Right atrium auricular region (tissue), 2 donors: ENCODE measurements around the gene FBXO38. TPM values are rescaled to one million over a fixed set of nuclear protein-coding genes. Genes with fewer than 3 reads are reported as not detected.

Source experiments
- DNase-seq: peaks from one replicate; pipeline ENCODE4 v3.0.0-alpha.2; 2019; ENCODE audit warnings: low spot score
- H3K27ac ChIP-seq, 2 donors: fragments of 200-600 bp; sonication (generic); 1 replicate in 1 of 2; 2 replicates in 1 of 2; pipeline ENCODE4 v1.5.1; 2016 to 2019
- H3K27me3 ChIP-seq, 2 donors: fragments of 200-600 bp; sonication (generic); one replicate each; pipeline versions ENCODE4 v1.5.1 to v1.6.0; 2017 to 2019
- H3K36me3 ChIP-seq: fragments of 200-600 bp; sonication (generic); one replicate; pipeline ENCODE4 v1.5.1; 2016
- H3K4me1 ChIP-seq, 2 donors: fragments of 200-600 bp; sonication (generic); one replicate each; pipeline versions ENCODE4 v1.5.1 to v1.6.0; 2017 to 2019
- H3K4me3 ChIP-seq, 2 donors: fragments of 200-600 bp; sonication (generic); 1 replicate in 1 of 2; 2 replicates in 1 of 2; pipeline ENCODE4 v1.5.1; 2017 to 2019; ENCODE audit warnings: mild to moderate bottlenecking in 1 of 2, moderate library complexity in 1 of 2
- H3K9me3 ChIP-seq, 2 donors: fragments of 200-600 bp; sonication (generic); one replicate each; pipeline ENCODE4 v1.5.1; 2019
- total RNA-seq, 2 donors: library from RNA; depleted of rRNA; stranded (reverse); fragments of >200 nt; gene quantifications; one replicate each; pipeline ENCODE4 v1.1.0, GENCODE V29; 2016
- TF ChIP-seq, protein P1 (sequence below), 2 donors: fragments of 200-600 bp; sonication (generic); IDR thresholded peaks; one replicate each; pipeline ENCODE4 v1.5.1; 2019; ENCODE audit warnings: antibody characterized with exemption in 2 of 2

FBXO38 gene
- total RNA-seq, 2 donors from 2014 or later: 32.2 to 36.7 TPM

DNA sequence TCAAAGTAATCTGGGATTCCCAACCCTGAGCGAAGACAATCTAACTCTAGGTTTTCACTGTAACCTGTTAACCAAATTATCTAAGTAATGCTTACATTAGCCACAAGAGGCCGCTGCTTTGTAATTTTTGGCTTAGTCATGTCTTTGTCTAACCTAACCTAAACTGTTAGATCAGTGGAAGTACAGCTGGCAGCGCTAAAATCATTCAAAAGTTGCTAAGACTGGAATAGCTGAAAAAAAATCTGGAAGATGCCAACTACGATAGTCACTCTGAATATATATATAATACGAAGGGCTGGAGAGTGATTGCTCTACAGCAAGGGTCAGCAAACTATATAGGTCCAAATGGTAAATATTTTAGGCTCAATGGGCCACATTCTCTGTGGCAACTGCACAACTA is 60.2 kb downstream of the FBXO38 start:
- Histone ChIP-seq H3K4me3 (no peak overlapping the region), H3K27ac (peak overlapping the region in 1 of 2 donors; percentile 26), H3K4me1 (peaks cover 0 to 20% of the 10 kb centered on the region in 2 donors), H3K36me3 (peaks cover 19% of the 10 kb centered on the region), H3K27me3 (no peaks in the 10 kb centered on the region), H3K9me3 (no peaks in the 10 kb centered on the region)
- TF ChIP-seq, protein P1, sequence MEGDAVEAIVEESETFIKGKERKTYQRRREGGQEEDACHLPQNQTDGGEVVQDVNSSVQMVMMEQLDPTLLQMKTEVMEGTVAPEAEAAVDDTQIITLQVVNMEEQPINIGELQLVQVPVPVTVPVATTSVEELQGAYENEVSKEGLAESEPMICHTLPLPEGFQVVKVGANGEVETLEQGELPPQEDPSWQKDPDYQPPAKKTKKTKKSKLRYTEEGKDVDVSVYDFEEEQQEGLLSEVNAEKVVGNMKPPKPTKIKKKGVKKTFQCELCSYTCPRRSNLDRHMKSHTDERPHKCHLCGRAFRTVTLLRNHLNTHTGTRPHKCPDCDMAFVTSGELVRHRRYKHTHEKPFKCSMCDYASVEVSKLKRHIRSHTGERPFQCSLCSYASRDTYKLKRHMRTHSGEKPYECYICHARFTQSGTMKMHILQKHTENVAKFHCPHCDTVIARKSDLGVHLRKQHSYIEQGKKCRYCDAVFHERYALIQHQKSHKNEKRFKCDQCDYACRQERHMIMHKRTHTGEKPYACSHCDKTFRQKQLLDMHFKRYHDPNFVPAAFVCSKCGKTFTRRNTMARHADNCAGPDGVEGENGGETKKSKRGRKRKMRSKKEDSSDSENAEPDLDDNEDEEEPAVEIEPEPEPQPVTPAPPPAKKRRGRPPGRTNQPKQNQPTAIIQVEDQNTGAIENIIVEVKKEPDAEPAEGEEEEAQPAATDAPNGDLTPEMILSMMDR (IDR thresholded peaks at IDR 0.05): peak; percentile 61 to 85
- no peak for DNase-seq

DNA sequence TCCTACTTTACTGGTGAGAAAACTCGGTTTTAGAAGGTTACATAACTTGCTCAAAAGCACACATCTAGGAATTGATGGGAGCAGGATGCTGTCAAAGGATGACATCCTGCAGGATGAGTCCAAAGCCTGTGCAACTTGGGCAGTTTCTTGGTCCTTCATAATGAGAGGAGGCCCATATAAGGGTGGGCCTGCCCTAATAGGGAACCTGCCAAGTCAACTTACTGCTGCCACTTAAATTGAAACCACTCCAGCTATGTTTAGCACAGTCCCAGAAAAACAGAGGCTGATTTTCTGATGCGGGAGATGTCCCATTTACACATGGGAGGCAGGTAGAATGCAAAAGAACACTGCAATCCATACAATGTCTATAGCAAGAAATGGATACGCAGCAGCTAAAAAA is 61.8 kb downstream of the FBXO38 start:
- no peaks in the 10 kb centered on the region for H3K27me3 ChIP-seq
- DNase-seq: no peak
- TF ChIP-seq, protein P1 (IDR thresholded peaks at IDR 0.05): no peak

DNA sequence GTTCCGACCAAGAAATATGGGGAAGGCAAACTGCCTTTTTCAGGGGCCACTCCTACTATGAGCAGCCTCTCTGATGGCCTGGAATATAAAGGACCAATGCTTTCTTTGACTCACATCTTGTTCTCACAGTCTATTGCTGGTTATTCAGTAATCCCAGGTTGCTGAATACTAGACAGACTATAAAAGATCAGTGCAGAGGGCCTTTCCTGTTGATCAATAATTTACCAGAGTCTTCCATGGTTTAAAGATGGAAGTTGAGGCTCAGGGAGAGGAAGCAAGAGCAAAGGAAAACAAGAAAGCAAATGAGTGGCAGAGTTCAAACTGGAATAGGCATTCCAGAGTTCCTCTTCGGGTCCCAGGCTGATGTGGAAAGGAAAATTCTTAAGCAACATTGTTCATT is 62.9 kb downstream of the FBXO38 start:
- H3K27me3 ChIP-seq: no peaks in the 10 kb centered on the region
- TF ChIP-seq, protein P1 (IDR thresholded peaks at IDR 0.05): no peak
- no peak overlapping the region for H3K4me3 ChIP-seq
- H3K36me3 ChIP-seq: peaks cover 5% of the 10 kb centered on the region
- DNase-seq: no peak
- H3K9me3 ChIP-seq: no peaks in the 10 kb centered on the region
- peak overlapping the region in 1 of 2 donors; percentile 1 for H3K27ac ChIP-seq
- peaks cover 0 to 20% of the 10 kb centered on the region in 2 donors for H3K4me1 ChIP-seq

More for the DNA sequence above, 61.8 kb downstream of the FBXO38 start:
- peaks cover 0 to 20% of the 10 kb centered on the region in 2 donors for H3K4me1 ChIP-seq
- H3K27ac ChIP-seq: peak overlapping the region in 1 of 2 donors; percentile 1
- H3K4me3 ChIP-seq: no peak overlapping the region
- H3K36me3 ChIP-seq: peaks cover 13% of the 10 kb centered on the region
- H3K9me3 ChIP-seq: no peaks in the 10 kb centered on the region

DNA sequence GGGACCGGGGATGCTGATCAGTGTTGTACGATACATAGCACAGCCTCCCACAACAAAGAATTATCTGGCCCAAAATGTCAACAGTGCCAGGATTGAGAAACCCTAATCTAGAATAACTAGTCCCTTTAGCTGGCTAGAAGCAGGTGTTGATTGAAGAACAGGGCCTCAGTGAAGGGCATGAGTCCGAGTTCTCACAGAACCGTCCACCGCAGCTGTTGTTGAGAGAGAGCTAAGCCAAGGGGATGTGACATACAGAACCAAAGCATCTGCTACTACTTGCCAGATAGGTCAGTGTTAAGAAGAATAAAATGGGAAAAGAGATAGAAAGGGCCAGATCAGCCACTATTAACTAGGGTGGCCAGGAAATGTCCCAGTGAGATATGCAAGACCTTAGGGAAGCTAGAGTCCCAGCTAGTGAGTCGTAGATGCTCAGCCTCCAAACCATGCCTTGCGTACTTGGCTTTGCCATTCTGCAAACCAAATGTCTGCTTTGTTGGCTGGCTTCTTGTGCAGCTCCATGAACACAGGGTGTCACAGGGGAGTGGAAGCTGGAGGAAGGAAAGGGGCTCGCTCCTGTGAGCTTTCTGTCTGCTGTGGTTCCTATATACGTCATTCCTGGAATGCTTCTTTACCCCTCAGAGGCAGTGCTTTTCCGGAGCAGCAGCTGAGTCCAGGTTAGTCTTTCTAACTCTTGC is 68.9 kb downstream of the FBXO38 start:
- Histone ChIP-seq H3K4me1 (peaks cover 3 to 35% of the 10 kb centered on the region in 2 donors), H3K9me3 (no peaks in the 10 kb centered on the region), H3K27me3 (no peaks in the 10 kb centered on the region), H3K27ac (peak overlapping the region; percentile 68 to 92), H3K4me3 (no peak overlapping the region), H3K36me3 (no peaks in the 10 kb centered on the region)
- TF ChIP-seq, protein P1 (IDR thresholded peaks at IDR 0.05): no peak
- DNase-seq: no peak

DNA sequence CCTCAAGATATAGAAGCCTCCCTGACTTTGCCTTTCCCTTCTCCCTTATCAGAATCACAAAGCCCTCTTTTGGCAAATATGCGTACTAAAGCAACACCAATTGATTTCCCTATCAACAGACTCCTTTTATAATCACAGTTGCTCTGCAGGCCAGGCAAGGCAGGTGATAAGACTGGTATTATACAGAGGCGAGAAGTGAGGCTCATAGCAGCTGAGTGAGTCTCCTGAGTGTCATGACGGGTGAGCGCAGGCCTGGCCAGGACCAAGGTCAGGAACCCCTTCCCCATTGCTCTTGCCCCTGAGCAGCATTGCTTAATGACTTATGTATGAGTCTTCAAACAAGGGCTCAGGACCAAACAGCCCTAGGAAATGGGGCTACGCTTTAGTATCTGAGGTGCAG is 70.8 kb downstream of the FBXO38 start:
- H3K27me3 ChIP-seq: no peaks in the 10 kb centered on the region
- H3K9me3 ChIP-seq: no peaks in the 10 kb centered on the region
- TF ChIP-seq, protein P1 (IDR thresholded peaks at IDR 0.05): no peak
- H3K27ac ChIP-seq: peak overlapping the region; percentile 68 to 92
- no peaks in the 10 kb centered on the region for H3K36me3 ChIP-seq
- DNase-seq: no peak
- H3K4me1 ChIP-seq: peaks cover 3 to 48% of the 10 kb centered on the region in 2 donors
- H3K4me3 ChIP-seq: no peak overlapping the region
